GM21390 (cell line): Measurements from ENCODE around the gene SLC35E4.
A peak's percentile ranks its signal among the peaks of the same experiment; 100 is the strongest.
"Not testable (repeated sequence)": the region's sequence is repeated elsewhere in the genome, so short reads cannot be mapped to it uniquely, and the experiment has no call there.

ENCODE experiments used
- ATAC-seq: cut with Tn5 transposase; IDR thresholded peaks from one replicate; pipeline ENCODE4 v1.9.1; 2021; ENCODE audit not compliant: unreplicated experiment

Gene SLC35E4

GRCh38 chr22:30610299-30610698 is 25.3 kb upstream of the SLC35E4 start:
- no peak for ATAC-seq

DNA sequence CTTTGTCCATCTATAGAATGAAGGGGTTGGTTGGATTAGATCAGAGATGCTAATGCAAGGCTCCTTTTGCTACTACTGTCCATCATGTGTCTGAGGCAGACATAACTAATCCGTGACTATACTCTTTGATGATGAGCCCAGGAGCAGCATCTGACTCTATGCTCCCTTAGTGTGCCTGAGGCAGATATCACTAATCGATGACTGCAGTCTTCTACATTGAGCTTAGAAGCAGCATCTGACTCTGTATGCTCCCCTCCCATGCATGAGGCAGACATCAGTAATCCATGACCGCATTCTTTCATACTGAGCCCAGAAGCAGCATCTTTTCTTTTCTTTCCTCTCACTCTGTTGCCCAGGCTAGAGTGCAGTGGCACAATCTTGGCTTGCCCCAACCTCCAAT is 24.4 kb upstream of the SLC35E4 start:
- no peak for ATAC-seq

- no peak for ATAC-seq
Observed at GRCh38 chr22:30612789-30613188, 22.8 kb upstream of the SLC35E4 start.

DNA sequence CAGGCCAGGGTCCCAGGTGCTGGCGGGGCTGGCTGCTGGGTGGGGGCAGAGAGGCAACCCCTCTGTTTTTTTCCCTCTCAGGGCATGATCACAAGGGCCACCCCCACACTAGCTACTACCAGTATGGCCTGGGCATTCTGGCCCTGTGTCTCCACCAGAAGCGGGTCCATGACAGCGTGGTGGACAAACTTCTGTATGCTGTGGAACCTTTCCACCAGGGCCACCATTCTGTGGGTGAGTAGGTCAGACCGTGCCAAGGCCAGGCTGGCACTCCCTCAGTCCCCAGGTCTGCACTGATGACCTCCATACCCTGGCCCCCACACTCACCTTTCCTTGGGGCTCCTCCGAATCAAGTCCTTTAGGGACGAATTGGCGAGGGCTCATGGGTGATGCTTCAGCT is 21.3 kb upstream of the SLC35E4 start:
- ATAC-seq = no peak

DNA sequence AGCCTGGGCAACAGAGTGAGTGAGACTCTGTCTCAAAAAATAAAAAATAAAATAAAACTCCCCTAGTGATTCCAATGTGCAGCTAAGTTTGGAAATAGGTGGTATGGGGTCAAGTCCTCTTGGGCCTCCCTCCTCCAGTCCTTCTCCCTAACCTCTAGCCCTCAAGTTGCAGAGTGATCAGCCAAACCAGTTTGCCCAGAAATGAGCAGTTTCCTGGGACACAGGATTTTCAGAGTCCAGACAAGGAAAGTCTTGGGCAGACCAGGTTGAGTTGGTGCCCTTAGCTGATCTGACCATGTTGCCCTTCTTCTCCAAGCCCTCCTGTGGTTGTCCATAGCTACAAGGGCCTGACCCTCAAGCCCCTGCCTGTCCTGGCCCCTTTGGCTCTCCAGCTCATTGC is 20.7 kb upstream of the SLC35E4 start:
- no peak for ATAC-seq

DNA sequence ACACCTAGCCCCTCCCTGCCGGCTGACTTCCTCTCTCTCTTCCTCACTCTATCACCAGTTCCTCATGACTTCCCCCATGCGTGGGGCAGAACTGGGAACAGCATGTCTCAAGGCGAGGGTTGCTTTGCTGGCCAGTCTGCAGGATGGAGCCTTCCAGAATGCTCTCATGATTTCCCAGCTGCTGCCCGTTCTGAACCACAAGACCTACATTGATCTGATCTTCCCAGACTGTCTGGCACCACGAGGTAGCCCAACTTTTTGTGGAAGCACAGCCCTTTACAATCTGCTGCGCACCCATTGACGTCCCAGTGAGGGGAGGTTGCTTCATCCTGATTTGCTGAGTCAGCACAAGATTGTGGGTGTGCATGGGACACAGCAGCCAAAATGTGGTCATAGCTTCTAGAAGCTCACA is 20.0 kb upstream of the SLC35E4 start:
- ATAC-seq = no peak

DNA sequence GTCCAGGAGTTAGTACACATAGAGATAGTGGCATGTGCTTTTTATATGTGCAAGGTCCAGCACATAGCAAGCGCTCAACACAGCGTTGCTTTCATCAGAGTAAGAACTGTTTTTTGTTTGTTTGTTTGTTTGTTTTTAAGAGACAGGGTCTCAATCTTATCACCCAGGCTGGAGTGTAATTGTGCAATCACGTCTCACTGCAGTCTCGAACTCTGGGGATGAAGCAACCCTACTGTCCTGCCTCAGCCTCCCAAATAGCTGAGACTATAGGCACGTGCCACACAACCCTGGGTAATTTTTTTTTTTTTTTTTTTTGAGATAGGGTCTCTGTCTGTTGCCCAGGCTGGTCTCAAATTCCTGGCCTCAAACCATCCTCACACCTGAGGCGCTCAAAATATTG is 17.8 kb upstream of the SLC35E4 start:
- no peak for ATAC-seq

GRCh38 chr22:30619909-30620308 is 15.7 kb upstream of the SLC35E4 start:
- ATAC-seq = not testable (repeated sequence)

DNA sequence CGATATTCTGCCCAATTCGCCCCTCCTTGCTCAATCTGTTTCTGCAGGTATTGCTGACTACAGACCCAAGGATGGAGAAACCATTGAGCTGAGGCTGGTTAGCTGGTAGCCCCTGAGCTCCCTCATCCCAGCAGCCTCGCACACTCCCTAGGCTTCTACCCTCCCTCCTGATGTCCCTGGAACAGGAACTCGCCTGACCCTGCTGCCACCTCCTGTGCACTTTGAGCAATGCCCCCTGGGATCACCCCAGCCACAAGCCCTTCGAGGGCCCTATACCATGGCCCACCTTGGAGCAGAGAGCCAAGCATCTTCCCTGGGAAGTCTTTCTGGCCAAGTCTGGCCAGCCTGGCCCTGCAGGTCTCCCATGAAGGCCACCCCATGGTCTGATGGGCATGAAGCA is 9.2 kb upstream of the SLC35E4 start:
- ATAC-seq = no peak

GRCh38 chr22:30627471-30627870 is 8.1 kb upstream of the SLC35E4 start:
- ATAC-seq = no peak

- ATAC-seq = no peak
Observed at GRCh38 chr22:30628491-30628890, 7.1 kb upstream of the SLC35E4 start.

DNA sequence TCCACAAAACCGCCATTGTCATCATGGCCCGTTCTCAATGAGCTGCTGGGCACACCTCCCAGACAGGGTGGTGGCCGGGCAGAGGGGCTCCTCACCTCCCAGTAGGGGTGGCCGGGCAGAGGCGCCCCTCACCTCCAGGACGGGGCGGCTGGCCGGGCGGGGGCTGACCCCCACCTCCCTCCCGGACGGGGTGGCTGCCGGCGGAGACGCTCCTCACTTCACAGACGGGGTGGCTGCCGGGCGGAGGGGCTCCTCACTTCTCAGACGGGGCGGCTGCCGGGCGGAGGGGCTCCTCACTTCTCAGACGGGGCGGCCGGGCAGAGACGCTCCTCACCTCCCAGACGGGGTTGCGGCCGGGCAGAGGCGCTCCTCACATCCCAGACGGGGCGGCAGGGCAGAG is 4.1 kb upstream of the SLC35E4 start:
- ATAC-seq = not testable (repeated sequence)

DNA sequence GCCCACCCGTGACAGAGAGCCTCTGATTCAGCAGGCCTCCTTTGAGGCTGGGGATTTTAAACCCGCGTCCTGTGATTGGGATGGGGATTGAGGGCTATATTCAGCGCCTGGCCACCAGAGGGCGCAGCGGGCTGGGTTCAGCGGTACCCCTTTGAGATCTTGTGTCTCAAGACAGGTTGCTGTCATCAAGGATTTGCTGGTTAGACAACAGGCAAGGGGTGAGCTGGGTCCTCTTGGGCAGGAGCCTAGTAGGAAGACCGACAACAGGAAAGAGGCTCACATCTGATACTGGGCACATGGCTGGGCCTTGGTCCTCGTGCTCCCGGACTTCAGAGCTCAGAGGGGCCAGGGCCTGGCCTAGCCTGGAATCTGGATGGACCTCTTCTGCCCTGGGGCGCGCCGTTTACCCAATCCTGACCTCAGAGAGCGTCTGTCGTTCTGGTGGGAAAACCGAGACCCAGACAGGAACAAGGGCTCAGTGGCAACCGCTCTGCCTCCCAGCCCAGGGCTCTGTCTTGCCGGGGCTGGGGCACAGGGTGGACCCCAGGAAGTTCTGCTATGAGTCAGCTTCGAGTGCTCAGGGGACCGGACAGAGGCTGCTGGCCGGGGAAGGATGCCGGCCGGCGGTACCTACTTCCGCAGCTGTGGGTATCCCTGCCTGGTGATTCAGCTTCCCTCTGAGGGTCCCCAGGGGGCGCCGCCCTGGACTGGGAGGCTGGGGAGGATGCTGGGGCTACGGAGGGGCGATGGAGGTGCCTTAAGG is 929 bp upstream of the SLC35E4 start:
- ATAC-seq = peak; percentile 41

GRCh38 chr22:30636226-30637077 is 871 bp downstream of the SLC35E4 start:
- no peak for ATAC-seq

DNA sequence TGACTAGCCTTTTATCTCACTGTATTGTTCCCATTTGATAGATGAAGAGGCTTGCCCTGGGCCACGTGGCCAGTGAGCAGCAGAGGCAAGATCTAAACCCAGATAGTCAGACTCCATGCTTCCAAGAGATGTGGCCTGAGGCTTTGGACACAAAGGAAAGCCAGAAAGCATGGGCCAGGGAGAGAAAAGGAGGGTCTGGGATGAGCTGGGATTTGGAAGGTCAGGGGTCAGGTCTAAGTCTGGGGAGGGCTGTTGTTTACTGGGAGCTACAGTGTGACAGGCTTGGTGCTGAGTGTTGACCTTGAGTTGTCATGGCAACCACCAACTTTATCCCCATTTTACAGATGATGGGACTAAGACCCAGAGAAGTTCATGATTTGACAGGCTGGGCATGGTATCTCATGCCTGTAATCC is 2.1 kb downstream of the SLC35E4 start:
- ATAC-seq = no peak

DNA sequence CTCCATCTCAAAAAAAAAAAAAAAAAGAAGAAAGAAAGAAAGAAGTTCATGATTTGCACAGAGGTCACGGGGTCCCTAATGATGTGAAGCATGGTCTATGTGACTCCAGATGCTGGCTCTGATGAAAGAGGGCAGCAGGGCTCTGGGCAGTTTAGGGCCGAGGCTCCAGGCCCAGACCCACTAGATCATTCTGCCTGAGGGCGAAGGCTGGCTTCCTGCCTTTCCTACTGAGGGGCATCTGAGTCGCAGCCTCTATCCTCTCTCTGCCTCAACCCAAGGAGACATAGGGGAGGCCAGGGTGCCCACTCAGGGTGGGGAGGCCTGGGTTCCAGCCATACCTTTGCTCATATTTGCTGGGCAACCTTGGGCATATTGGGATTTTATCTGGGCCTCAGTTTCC is 4.8 kb downstream of the SLC35E4 start:
- ATAC-seq = no peak

- no peak for ATAC-seq
Observed at GRCh38 chr22:30640839-30641430, 5.4 kb downstream of the SLC35E4 start.

DNA sequence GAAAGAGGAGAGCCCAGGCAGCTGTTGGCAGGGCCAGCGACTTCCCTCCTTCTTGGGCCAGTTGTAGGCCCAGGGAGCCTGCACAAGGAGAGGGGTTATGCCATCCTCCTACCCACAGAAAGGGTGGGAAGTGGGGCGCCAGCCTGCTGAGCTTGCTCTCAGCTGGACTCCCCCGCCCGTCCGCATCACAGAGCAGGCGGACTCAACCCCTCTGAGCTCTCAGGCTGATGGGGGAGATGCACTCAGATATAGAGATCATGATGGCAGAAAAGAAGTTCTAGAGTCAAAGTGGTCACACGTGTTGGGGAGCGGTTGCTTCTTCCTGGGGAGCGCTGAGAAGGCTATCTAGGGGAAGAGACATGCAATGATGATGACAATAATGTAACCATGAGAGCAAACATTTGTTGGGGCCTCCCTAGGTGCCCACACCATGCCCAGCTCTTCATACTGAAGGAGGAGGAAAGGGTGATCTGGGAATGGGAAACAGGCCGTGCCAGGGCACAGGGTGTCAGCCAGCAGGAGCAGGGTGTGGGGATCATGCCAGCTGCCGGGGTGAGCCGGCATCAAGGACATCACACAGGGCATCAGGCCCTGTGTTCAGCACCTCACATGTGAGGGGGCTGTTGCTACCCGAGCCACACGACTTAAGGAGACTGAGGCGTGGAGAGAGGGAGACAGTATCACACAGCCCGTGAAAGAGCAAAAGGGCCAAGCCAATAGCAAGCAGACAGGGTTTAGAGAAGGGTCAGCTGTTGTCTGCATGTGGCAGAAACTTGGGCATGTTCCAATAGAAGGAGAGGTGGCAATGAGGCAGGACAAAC is 7.7 kb downstream of the SLC35E4 start:
- no peak for ATAC-seq

DNA sequence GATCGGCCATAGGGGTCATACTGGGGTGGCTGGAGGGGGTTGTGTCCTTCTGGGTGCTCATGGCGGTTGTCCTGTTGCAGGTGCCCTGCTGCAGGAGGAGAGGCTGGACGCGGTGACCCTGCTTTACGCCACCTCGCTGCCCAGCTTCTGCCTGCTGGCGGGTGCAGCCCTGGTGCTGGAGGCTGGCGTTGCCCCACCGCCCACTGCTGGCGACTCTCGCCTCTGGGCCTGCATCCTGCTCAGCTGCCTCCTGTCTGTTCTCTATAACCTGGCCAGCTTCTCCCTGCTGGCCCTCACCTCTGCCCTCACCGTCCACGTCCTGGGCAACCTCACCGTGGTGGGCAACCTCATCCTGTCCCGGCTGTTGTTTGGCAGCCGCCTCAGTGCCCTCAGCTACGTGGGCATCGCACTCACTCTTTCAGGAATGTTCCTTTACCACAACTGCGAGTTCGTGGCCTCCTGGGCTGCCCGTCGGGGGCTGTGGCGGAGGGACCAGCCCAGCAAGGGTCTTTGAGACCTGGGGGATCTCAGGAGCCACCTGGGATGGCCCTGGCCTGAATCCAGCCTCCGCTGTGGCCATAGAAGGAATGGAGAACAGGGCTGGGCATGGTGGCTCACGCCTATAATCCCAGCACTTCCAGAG is 11.1 kb downstream of the SLC35E4 start:
- ATAC-seq = no peak

DNA sequence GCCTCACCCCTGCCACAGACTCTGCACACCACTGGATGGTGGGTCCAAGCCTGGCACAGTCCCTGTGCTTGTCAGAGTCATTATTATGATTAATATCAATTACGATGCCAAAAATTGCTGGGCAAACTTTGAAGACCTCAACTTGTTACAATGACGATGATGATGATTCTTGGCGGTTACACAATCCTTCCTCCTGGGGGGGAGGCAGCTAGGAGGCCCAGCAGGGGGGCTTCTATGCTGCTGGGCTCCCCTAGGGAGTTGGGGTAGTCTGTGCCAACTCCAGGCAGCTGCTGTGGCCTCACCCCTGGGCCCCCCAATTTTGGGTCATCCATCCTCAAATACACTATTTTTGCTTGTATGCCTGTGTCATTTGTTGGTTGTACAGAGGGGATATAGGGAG is 12.0 kb downstream of the SLC35E4 start:
- no peak for ATAC-seq

- no peak for ATAC-seq
Observed at GRCh38 chr22:30648825-30649224, 13.2 kb downstream of the SLC35E4 start.
